HFF-Myc (cell line): ENCODE data around the gene PDE6C.

Experiments used
- DNase-seq: peaks from one replicate; pipeline ENCODE4 v3.0.0-alpha.2; 2011; ENCODE audit warnings: low read depth; ENCODE audit errors: extremely low read depth
- H3K4me3 ChIP-seq: replicated peaks from 2 replicates; pipeline ENCODE4 v1.5.1; 2011; ENCODE audit warnings: low read depth, mild to moderate bottlenecking, control low read depth, low read length
- TF ChIP-seq, protein P1 (sequence below): IDR thresholded peaks from 2 replicates; pipeline ENCODE4 v1.5.1; 2012; ENCODE audit warnings: mild to moderate bottlenecking, low read depth, low read length, control low read depth; ENCODE audit errors: missing control alignments

PDE6C gene

DNA sequence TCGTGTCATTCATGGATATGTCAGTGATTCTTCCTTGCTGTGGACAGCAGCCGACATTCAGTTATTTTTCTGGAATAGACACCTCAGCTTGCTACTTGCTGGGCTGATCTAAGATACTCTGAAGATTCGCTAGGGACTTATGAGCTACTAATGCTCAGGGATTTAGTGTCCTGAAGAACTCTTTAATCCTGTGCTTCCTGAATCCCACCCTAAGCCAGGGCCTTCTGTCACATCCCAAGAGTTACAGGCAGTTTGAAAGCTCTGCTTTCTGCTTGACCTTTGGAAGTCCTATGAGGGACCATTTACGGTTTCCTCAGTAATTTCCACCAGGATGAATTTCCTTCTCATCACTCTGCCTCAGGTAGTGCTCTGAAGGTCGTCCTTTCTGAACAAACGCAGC lies at the start of gene PDE6C:
Gene PDE6C, plus strand, starts transcription at position 227 of the 400 bp plus-strand sequence. CDS start 189 bp downstream, outside the sequence.
- DNase-seq, result no peak
- no peak within 1 kb of the TSS for H3K4me3 ChIP-seq
- TF ChIP-seq, protein P1, sequence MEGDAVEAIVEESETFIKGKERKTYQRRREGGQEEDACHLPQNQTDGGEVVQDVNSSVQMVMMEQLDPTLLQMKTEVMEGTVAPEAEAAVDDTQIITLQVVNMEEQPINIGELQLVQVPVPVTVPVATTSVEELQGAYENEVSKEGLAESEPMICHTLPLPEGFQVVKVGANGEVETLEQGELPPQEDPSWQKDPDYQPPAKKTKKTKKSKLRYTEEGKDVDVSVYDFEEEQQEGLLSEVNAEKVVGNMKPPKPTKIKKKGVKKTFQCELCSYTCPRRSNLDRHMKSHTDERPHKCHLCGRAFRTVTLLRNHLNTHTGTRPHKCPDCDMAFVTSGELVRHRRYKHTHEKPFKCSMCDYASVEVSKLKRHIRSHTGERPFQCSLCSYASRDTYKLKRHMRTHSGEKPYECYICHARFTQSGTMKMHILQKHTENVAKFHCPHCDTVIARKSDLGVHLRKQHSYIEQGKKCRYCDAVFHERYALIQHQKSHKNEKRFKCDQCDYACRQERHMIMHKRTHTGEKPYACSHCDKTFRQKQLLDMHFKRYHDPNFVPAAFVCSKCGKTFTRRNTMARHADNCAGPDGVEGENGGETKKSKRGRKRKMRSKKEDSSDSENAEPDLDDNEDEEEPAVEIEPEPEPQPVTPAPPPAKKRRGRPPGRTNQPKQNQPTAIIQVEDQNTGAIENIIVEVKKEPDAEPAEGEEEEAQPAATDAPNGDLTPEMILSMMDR, result no peak

DNA sequence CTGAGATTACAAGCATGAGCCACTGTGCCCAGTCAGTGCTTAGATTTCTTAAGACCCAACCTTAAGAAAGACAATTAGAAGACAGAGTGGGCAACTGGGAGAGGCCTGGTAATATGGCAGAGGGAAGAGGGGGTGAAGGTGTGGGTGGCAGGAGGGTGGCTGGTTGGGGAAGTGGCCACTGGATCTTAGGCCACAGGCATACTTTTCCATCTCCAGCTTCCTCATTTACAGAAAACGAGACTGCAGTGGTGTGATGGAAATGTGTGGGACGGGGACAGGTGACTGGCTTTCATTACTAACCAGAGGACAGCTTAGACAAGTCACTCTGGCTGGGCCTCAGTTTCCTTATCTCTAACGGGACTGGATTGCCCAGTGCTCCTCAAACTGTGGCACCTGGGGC lies 46.9 kb upstream of the PDE6C start:
- TF ChIP-seq, protein P1, result no peak
- no peak overlapping the region for H3K4me3 ChIP-seq
- no peak for DNase-seq

DNA sequence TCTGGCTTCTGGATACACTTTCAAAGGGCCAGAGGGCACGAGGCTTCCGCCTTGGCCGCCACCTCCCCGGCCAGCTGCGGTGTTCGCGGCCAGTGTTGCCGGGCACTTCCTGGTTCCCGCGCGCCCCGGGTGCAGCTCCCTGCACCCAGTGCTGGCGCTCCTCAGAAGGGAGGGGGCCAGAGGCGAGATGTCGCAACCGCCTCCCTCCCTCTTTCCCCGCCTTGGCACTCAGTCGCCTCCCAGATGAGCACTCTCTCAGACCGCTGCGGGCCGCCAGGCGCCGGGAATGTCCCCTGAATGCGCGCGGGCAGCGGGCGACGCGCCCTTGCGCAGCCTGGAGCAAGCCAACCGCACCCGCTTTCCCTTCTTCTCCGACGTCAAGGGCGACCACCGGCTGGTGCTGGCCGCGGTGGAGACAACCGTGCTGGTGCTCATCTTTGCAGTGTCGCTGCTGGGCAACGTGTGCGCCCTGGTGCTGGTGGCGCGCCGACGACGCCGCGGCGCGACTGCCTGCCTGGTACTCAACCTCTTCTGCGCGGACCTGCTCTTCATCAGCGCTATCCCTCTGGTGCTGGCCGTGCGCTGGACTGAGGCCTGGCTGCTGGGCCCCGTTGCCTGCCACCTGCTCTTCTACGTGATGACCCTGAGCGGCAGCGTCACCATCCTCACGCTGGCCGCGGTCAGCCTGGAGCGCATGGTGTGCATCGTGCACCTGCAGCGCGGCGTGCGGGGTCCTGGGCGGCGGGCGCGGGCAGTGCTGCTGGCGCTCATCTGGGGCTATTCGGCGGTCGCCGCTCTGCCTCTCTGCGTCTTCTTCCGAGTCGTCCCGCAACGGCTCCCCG lies 45.7 kb upstream of the PDE6C start, which contains the start of gene FFAR4:
Gene FFAR4, plus strand, starts transcription at position 231 of the 842 bp plus-strand sequence. Its CDS starts 56 bp downstream, at position 287.
- TF ChIP-seq, protein P1, result no peak
- no peak for DNase-seq
- no peak within 1 kb of the TSS for H3K4me3 ChIP-seq

DNA sequence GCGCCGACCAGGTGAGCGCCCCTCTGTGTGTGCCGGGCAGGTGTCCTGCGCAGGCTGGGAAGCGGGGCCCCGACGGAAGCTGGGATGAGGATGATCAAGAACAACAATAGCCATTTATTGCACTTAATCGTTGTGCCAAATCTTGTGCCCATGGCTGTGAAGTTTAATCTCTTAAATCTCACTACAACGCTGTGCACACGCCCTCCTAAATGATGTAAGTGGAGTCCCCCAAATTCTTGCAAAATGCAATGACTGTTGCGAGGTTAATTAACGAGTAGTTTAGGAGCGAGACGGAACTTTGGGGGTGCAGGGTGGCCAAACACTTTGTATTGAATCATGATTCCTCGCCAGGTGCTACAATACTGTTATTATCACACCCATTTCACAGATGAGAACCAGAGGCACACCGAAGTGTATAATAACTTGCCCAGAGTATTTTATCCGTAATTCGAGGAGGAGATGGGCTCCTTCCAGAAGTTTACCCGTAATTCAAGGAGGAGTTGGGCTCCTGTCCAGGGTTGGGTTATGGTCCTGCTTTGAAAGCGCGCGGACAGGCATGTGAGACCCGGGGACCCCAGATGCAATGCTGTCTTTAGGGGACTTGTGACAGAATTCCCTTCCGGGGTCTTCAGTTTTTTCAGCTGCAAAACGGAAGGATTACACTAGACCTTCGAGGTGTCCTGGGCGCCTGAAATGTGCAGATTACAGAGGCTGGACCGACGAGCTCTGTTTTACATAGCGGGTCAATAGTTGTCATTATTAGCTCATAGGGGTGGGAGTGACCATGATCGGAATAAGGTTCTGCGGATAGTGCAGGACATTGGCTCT lies 44.8 kb upstream of the PDE6C start:
- H3K4me3 ChIP-seq, result no peak overlapping the region
- no peak for DNase-seq
- TF ChIP-seq, protein P1, result no peak

DNA sequence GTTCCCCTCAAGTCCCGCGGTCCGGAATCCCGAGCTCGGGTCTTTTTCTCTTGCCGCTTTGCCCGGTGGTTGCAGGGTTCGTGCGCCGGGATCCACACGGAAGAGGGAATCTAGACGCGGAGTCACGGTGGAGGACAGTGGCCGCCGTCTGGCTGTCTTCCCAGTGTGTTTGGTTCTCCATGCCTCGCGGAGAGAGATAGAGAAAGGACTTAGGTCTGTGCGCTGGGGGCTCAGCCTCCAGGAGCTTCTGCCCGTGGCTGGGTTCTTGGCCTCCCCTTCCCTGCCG lies 44.3 kb upstream of the PDE6C start:
- H3K4me3 ChIP-seq, result no peak overlapping the region
- DNase-seq, result no peak
- TF ChIP-seq, protein P1, result no peak

DNA sequence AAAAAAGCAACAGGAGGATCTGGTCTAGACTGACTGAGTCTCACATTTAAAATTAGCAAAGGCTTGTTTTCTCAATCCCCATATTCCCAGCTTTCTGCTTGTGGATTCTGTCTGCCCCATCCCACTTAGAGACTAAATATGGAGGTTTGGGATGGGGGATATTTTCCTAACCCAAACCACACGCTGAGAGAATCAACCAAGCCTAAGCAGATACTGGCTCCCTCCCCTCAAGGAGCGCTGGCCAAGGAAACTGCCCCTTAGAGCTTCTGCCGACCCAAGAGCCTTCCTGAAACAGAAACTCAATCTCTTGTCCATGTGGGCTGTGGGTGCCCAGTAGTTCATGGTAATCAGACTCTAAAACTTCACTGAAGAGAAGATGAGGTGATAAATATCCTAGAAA lies 42.0 kb upstream of the PDE6C start:
- DNase-seq, result no peak
- TF ChIP-seq, protein P1, result no peak
- no peak overlapping the region for H3K4me3 ChIP-seq
